HTR-8/SVneo (cell line): Measurements from ENCODE around the gene LRIT3.

Experiments
- DNase-seq: peaks from one replicate; pipeline ENCODE4 v3.0.0; 2011; ENCODE audit warnings: low spot score, mixed read lengths; ENCODE audit not compliant: insufficient read length
- FAIRE-seq: peaks from 2 replicates; lab custom pipeline; 2011; peaks lifted over from hg19 to GRCh38; lab: Jason Lieb, UNC

LRIT3 gene

DNA sequence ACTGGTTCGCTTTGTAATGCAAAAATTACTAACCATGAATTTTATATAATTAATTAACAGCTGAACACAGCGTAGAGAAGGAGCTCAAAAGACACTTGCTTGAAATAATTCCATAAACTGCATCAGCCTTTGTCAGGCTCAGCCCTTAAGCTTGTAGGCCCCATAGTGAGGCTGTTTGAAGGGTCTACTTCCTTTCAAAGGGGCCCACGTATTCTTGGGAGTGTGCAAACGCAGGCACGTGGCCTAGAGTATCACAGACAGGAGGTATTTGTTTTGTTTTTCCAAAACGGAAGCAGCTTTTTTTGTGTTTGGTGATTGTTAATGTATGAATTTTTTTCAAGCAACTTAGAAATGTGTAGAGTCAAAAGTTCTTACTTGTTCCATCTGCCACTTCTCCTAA, 39.2 kb downstream of the LRIT3 start:
- DNase-seq (no peak), FAIRE-seq (no peak)

DNA sequence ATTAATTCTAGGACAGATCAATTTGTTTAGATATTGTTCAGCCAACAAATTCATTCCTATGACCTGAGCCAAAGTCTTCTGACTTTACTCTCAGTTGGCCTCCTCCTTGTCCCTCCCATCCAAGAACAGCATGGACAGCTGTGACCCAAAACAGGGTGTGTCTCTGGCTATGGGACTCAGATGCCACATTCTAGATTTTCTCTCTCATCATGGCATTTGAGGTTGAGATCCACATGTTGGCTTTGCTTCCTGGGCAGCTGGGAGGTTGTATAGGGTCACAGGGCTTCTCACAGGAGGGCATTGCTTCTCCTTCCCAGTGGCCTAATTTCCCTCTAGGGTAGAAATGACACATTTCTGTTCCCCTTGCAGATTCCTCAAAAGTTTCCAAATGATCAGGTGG, 42.2 kb downstream of the LRIT3 start:
- no peak for DNase-seq
- FAIRE-seq = no peak

DNA sequence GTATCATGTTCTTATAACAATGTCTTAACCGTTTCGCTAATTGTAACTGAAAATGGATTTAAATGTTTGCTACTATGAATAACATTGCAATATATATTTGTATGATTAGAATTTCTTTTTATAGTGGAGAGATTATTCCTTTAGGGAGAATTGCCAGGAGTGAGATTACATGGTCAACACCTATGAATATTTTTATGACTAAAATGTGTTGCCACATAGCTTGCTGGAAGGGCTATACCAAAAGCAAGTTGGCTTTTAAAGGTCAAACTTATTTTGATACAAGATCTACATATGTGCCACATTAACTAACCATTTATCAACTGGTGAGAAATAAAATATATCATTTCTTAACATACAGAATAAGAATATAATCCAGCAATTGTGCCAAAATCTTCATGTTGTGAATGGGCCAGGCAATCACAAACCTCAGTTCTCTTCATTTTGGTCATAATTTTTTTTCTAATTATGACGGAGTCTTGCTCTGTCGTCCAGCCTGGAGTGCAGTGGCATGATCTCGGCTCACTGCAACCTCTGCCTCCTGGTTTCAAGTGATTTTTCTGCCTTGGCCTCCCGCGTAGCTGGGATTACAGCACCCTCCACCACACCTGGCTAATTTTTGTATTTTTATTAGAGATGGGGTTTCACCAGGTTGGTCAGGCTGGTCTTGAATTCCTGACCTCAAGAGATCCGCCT, 54.8 kb downstream of the LRIT3 start:
- no peak for DNase-seq
- no peak for FAIRE-seq

DNA sequence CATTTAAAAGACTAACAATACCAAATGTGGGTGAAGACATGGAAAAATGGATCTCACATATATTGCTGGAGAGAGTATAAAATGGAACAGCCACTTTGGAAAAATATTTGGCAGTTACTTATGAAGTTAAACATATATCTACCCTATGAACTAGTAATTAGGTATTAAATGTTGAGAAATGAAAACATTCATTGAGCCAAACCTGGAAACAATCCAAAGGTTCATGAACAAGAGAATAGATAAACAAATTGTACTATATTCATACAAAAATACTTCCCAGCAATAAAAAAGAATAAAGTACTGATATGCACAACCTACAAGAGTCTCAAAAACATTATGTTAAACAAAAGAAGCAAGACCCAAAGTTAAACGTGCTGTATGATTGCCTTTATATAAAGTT, 60.8 kb downstream of the LRIT3 start:
- no peak for DNase-seq
- FAIRE-seq = no peak

DNA sequence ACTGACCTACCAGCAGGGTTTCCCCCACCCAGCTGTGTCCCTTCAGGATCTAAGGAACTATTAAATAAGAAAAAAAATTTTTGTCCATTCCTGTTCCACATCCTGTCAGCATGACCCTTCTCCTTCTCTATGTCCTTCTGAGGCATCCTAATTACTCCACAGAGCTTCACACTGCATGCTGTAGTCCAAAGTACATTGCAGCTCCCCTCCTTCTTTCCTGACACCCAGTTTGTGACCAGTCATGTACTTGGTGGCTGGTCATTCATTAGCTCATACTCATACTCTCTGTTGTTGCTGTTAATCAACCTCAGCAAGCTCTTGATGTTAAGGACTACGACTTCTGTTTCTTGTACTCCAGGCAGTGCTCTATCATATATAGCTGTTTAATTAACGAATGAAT, 62.3 kb downstream of the LRIT3 start:
- no peak for DNase-seq
- FAIRE-seq = no peak

DNA sequence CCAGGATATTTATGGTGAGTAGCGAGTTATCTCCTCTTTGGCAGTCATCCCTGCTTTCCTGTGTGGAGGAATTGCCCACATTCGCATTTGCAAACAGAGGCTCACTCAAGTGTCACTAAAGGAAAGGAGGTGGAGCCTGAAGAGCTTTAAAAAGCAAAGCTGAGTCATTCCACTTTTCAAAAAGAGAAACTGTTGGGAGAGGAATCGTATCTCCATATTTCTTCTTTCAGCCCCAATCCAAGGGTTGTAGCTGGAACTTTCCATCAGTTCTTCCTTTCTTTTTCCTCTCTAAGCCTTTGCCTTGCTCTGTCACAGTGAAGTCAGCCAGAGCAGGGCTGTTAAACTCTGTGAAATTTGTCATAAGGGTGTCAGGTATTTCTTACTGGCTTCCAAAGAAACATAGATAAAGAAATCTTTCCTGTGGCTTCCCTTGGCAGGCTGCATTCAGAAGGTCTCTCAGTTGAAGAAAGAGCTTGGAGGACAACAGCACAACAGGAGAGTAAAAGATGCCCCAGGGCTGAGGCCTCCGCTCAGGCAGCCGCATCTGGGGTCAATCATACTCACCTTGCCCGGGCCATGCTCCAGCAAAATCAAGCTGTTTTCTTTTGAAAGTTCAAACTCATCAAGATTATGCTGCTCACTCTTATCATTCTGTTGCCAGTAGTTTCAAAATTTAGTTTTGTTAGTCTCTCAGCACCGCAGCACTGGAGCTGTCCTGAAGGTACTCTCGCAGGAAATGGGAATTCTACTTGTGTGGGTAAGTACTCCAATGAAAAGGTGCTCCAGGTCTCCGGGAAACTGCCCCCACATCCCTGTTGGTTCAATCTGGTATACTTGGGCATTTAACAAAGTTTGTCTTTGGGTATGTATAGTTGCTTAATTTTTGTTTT, 65.0 kb downstream of the LRIT3 start, which contains the start of gene EGF:
TSS of gene EGF (plus strand) at position 178 of the 890 bp plus-strand sequence. CDS start at position 631, 453 bp downstream.
- FAIRE-seq (no peak), DNase-seq (peak; percentile 20)

DNA sequence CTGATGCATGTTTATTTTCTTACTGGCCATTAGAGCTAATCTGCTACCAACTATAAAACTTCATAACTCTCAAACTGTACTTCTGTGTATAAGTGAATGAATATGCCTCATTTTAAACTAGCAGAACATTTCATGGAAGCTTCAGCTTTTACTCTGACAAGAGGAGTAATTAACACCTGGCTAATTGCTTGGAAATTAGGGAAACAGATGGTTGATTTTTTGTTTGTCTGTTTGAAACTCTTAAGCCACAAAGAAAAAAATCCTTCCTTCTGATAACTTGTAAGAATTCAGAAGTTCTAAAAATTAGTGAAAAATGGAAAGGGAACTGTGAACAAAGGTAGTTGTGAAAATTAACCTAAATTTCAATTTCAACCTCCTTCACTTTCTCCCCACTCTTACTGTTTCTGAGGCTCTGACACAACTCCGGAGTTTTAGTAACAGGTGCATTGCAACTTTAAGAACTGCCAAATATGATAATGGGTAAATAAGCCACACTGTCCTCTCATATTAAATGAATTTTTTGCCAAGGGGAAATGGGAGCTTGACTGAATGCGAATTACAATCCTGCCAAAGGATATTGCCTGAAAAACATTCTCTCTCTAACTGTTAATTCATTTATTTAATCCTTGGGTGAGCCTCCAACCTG, 65.8 kb downstream of the LRIT3 start:
- DNase-seq = no peak
- no peak for FAIRE-seq

DNA sequence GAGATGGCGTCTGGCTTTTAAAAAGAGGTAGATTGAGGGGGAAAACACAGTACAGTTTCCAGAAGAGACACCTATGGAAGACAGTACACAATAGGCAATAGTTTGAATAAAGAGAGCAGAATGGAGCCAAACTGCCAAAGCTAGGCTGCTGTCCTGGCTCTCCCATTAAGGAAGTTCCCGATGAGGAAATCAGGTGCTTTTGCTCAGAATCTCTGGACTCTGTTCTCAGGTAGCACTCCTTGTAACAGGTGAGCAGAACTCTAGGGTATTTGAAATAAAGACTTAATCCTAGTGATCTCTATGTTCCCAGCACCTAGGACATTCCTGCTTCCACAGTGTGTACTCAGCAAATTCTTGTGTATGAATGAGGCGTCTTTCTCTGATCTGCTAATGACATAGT, 66.4 kb downstream of the LRIT3 start:
- DNase-seq (no peak), FAIRE-seq (no peak)

DNA sequence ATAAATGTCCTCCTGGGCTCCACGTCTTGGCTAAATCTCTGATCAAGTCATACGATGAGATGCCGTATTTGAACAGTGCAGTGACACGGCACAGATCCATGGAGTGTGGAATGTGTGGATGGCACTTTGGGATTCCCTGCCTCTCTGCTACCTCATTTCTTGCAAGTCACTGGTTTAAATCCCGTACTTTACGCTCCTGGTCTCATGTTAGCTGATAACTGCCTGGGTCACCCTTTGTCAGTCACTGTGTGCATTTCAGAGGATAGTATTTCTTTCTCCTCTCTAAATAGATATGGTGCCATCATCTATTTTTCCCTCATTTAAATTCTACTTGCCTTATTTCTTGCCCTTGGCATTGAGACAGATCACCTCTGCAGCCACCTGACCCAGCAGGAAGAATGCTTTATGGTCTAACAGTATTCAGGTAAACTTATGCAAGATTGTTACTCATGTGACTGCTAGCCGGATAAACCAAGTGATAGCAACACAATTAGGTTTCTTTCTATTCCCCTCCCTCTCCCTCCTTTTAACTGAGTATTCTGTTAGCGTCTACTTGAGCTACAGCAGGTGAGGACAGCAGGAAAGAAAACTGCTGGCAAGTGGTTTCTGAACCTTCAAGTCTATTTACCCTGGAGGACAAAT, 67.6 kb downstream of the LRIT3 start:
- FAIRE-seq = peak; percentile 52
- DNase-seq = no peak

DNA sequence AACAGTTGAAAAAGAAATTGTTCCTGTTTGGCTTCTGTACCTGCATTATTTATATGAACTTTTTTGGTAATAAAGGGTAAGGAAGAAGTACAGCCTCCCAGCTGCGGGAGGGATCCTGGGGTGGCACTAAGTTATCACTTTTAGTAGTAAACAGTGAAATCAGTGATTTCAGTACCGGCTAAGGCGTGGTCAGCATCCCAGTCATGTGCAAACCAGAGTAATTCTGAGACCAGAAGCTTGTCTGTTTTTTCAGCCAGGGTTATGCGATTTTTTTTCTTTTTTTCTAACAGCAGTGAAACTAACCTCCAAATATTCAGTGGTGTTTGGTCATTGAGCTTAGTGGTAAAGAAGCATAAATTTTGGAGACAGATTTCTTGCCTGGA, 68.1 kb downstream of the LRIT3 start:
- no peak for DNase-seq
- no peak for FAIRE-seq

DNA sequence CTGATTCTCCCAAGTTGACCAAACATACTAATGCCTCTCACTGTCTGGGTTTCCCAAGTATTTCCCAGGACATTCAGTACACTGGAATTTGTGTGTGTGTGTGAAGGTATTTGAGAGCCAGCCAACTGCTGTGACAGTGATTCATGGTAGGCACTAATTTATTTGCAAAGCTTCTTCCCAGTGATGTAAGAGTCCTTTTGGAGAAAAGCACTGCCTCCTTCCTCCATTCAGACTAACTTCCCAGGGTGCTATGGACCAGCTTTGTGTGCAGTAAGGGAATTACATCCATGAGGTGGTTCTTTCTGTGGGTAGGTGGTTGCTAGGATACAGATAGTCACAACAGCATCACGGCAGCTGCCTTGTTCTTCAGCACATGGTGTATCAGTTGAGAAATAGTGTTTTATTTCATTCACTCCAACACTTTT, 73.5 kb downstream of the LRIT3 start:
- FAIRE-seq (no peak), DNase-seq (peak; percentile 36)
